ENCODE results near the gene PLEKHG4B.

PLEKHG4B gene

GRCh38 chr5:172421-172820, 80.5 kb downstream of the PLEKHG4B start:
- Histone ChIP-seq H3K27ac (ENCODE audit: low read length) (no peak overlapping the region), H3K4me3 (ENCODE audit: low read length) (no peak overlapping the region), H3K9me2 (replicated peaks; ENCODE audit: insufficient read depth, low read length) (no peaks in the 10 kb centered on the region), H3K79me2 (ENCODE audit: low read length) (no peaks in the 10 kb centered on the region), H3K9ac (ENCODE audit: low read length) (no peak overlapping the region), H4K20me1 (ENCODE audit: insufficient read depth, low read length) (no peaks in the 10 kb centered on the region), H3K36me3 (replicated peaks; ENCODE audit: insufficient read depth, low read length) (no peaks in the 10 kb centered on the region), H3K9me3 (replicated peaks; ENCODE audit: insufficient read depth, low read length) (no peaks in the 10 kb centered on the region), H3K4me2 (ENCODE audit: low read depth, low read length) (no peak overlapping the region), H2AFZ (ENCODE audit: low read length) (no peak overlapping the region), H3K4me1 (ENCODE audit: low read length) (no peaks in the 10 kb centered on the region), H3K27me3 (replicated peaks; ENCODE audit: insufficient read depth, low read length) (peaks cover 38% of the 10 kb centered on the region), H3F3A (ENCODE audit: insufficient read depth, low read length) (no peaks in the 10 kb centered on the region)
- no peak for TF ChIP-seq EZH2phosphoT487 (IDR thresholded peaks at IDR 0.05; ENCODE audit: low read length)
- no peak for TF ChIP-seq CTCF (IDR thresholded peaks at IDR 0.05; ENCODE audit: low read length)
- TF ChIP-seq EZH2 (optimal IDR thresholded peaks at IDR 0.05; ENCODE audit: low read depth, low read length) = no peak
- DNase-seq = no peak

- Histone ChIP-seq H3K79me2 (ENCODE audit: low read length) (no peaks in the 10 kb centered on the region), H3K9me3 (replicated peaks; ENCODE audit: insufficient read depth, low read length) (no peaks in the 10 kb centered on the region), H3F3A (ENCODE audit: insufficient read depth, low read length) (no peaks in the 10 kb centered on the region), H4K20me1 (ENCODE audit: insufficient read depth, low read length) (no peaks in the 10 kb centered on the region), H3K4me2 (ENCODE audit: low read depth, low read length) (no peak overlapping the region), H3K36me3 (replicated peaks; ENCODE audit: insufficient read depth, low read length) (no peaks in the 10 kb centered on the region), H3K4me1 (ENCODE audit: low read length) (no peaks in the 10 kb centered on the region), H2AFZ (ENCODE audit: low read length) (no peak overlapping the region), H3K4me3 (ENCODE audit: low read length) (no peak overlapping the region), H3K9me2 (replicated peaks; ENCODE audit: insufficient read depth, low read length) (no peaks in the 10 kb centered on the region), H3K27ac (ENCODE audit: low read length) (no peak overlapping the region), H3K9ac (ENCODE audit: low read length) (no peak overlapping the region), H3K27me3 (replicated peaks; ENCODE audit: insufficient read depth, low read length) (peaks cover 37% of the 10 kb centered on the region)
- TF ChIP-seq EZH2phosphoT487 (IDR thresholded peaks at IDR 0.05; ENCODE audit: low read length) (no peak), EZH2 (optimal IDR thresholded peaks at IDR 0.05; ENCODE audit: low read depth, low read length) (no peak), CTCF (IDR thresholded peaks at IDR 0.05; ENCODE audit: low read length) (no peak)
- DNase-seq = no peak
These were observed 80.9 kb downstream of the PLEKHG4B start for GRCh38 chr5:172841-173251.

- H4K20me1 ChIP-seq (ENCODE audit: insufficient read depth, low read length) = no peaks in the 10 kb centered on the region
- H3K4me3 ChIP-seq (ENCODE audit: low read length) = no peak overlapping the region
- no peak overlapping the region for H3K27ac ChIP-seq (ENCODE audit: low read length)
- no peaks in the 10 kb centered on the region for H3F3A ChIP-seq (ENCODE audit: insufficient read depth, low read length)
- H3K9me2 ChIP-seq (replicated peaks; ENCODE audit: insufficient read depth, low read length) = no peaks in the 10 kb centered on the region
- no peaks in the 10 kb centered on the region for H3K79me2 ChIP-seq (ENCODE audit: low read length)
- H3K4me1 ChIP-seq (ENCODE audit: low read length) = no peaks in the 10 kb centered on the region
- no peak for DNase-seq
- no peaks in the 10 kb centered on the region for H3K9me3 ChIP-seq (replicated peaks; ENCODE audit: insufficient read depth, low read length)
- no peak overlapping the region for H2AFZ ChIP-seq (ENCODE audit: low read length)
- TF ChIP-seq EZH2phosphoT487 (IDR thresholded peaks at IDR 0.05; ENCODE audit: low read length) (no peak), EZH2 (optimal IDR thresholded peaks at IDR 0.05; ENCODE audit: low read depth, low read length) (no peak), CTCF (IDR thresholded peaks at IDR 0.05; ENCODE audit: low read length) (no peak)
- no peak overlapping the region for H3K9ac ChIP-seq (ENCODE audit: low read length)
- peaks cover 38% of the 10 kb centered on the region for H3K27me3 ChIP-seq (replicated peaks; ENCODE audit: insufficient read depth, low read length)
- no peak overlapping the region for H3K4me2 ChIP-seq (ENCODE audit: low read depth, low read length)
- no peaks in the 10 kb centered on the region for H3K36me3 ChIP-seq (replicated peaks; ENCODE audit: insufficient read depth, low read length)
These were observed 81.7 kb downstream of the PLEKHG4B start for GRCh38 chr5:173392-174290.

Data from MM.1S (cell line).